DMS153 treated with DMSO at 0.1 percent for 48 hours (cell line): Measurements from ENCODE around the gene GOLPH3.

Source experiments
- DNase-seq: peaks from one replicate; lab custom pipeline; 2025; ENCODE audit not compliant: unreplicated experiment; lab: John Stamatoyannopoulos, UW

The GOLPH3 gene

DNA sequence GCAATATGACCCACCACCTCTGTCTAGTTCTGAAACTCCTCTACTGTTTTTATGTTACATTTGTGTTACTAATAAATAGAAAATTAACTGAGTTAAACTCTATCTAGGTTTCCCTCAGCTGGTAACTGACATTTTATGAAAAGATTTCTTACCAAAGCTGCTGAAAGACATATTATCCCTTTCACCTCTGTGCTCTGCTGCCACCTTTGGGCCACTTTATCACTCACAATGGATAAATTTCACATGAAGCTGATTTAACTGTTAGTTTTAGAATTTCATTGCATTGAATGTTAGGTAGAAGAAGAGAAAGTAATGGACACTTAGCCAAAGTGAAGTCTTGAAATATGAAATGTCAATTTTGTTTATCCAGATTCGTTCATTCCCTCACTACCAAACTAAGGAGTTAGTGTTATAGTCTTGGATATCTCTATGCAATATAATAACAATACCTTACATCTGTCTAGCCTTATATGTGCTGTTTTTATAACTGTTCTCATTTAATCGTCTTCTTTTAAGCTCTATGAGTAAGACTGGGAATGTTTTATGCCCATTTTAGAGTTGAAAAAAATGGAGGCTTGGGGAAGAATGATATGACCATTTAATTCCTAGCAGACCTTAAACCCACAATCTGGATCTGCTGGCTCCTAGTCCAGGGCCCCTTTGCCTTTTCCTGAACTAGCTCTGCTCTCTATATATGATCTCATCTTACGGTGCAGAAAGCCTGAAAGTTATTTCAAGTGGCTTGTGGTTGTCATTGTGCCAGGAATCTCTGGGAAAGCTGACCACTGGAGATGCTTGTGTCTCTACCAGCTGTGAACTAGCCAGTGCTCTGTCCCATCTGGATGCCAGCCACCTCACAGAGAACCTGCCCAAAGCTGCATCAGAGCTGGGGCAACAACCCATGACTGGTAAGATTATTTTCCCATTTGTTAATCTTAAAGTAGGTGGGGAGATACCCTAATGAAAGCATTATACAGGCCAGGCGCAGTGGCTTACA lies 97.1 kb downstream of the GOLPH3 start:
- peak; percentile 54 for DNase-seq
